ENCODE measurements around the gene CDH8.

DNA sequence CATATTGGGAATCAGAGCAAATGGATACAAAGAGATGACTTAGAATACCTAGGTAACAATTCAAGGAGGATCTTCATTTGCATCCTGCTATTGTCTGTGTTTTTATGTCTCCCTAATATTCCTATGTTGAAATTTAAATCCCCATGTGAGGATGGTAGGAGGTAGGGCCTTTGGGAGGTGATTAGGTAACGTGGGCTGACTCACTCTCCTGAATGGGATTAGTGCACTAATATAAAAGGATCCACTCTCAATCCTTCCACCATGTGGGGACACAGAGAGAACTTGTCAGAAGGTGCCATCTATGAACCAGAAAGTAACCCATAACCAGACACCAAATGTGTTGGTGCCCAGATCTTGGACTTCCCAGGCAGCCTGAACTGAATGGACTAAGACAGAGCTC is 83.4 kb downstream of the CDH8 start:
- TF ChIP-seq, protein P1, sequence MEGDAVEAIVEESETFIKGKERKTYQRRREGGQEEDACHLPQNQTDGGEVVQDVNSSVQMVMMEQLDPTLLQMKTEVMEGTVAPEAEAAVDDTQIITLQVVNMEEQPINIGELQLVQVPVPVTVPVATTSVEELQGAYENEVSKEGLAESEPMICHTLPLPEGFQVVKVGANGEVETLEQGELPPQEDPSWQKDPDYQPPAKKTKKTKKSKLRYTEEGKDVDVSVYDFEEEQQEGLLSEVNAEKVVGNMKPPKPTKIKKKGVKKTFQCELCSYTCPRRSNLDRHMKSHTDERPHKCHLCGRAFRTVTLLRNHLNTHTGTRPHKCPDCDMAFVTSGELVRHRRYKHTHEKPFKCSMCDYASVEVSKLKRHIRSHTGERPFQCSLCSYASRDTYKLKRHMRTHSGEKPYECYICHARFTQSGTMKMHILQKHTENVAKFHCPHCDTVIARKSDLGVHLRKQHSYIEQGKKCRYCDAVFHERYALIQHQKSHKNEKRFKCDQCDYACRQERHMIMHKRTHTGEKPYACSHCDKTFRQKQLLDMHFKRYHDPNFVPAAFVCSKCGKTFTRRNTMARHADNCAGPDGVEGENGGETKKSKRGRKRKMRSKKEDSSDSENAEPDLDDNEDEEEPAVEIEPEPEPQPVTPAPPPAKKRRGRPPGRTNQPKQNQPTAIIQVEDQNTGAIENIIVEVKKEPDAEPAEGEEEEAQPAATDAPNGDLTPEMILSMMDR (conservative IDR thresholded peaks at IDR 0.05; ENCODE audit: low read depth, low read length) = no peak
- no peak for TF ChIP-seq EZH2 (IDR thresholded peaks at IDR 0.05; ENCODE audit: borderline replicate concordance, low read depth, low read length, poor library complexity, severe bottlenecking)

Measured in A673 (cell line).